Activated T-cell treated with anti-CD3 and anti-CD28 coated beads for 4 hours (primary cell): ENCODE data around the gene ABHD8.
"Not testable (repeated sequence)": the region's sequence is repeated elsewhere in the genome, so short reads cannot be mapped to it uniquely, and the experiment has no call there.

Experiments
- DNase-seq: peaks from one replicate; pipeline ENCODE4 v3.0.0-alpha.2; 2020

ABHD8 gene

GRCh38 chr19:17320435-17320834 lies 17.2 kb upstream of the ABHD8 start:
- DNase-seq, result no peak

- no peak for DNase-seq
Observed at GRCh38 chr19:17319473-17320238, 16.4 kb upstream of the ABHD8 start.

DNA sequence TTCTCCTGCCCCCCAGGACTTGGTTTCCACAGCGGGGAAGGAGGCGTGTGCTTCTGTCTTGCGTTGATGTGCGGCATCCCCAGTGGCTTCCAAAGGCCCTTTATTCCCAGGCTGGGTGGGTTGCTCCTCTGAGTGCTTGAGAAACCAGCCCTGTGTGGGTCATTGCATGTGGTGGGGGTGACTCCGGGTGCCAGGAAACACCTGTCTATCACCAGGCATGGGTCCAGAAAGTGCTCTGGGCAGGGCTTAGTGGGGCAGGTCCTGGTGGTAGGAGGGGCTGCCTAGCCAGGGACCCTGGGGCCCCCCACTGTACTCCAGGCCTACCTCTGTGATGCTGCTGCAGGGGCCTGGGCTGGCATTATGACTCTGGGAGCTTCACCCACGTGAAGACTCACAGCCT lies 15.7 kb upstream of the ABHD8 start:
- DNase-seq, result no peak

GRCh38 chr19:17314007-17314593 lies 10.9 kb upstream of the ABHD8 start:
- DNase-seq, result no peak

GRCh38 chr19:17312189-17313113 lies 9.2 kb upstream of the ABHD8 start:
- DNase-seq, result no peak

DNA sequence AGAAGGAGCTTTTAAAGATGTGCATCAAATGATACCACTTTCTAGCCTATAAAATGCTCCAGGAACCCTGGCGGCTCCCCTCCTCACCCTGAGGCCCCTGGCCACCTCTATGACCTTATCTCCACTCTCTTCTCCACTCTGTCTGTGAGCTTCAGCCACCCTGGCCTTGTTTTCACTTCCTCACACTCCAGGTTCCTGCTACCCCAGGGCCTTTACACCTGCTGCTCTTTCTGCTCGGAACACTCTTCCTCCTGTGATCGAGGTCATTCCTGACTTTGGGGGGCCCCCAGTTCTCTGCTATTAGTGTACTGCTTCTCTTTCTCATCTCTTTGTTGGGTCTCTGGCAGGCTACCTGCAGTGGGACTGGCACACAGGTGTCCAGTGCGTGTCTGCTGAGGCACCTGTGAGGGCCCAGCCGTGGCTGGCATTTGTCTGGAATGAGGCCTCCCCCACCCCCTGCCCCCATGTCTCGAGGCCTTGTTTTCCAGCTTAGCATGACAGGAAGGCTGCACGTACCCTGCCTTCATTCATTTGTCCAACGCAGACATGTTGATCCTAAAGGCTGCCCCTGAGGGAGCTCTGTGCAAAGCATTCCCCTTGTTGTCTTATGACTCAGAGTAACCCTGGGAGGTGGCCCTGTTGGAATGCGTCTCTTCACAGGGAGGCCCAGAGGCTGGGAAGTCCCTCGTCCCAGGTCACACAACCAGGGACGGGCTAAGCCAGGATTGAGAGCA lies 8.4 kb upstream of the ABHD8 start:
- no peak for DNase-seq

DNA sequence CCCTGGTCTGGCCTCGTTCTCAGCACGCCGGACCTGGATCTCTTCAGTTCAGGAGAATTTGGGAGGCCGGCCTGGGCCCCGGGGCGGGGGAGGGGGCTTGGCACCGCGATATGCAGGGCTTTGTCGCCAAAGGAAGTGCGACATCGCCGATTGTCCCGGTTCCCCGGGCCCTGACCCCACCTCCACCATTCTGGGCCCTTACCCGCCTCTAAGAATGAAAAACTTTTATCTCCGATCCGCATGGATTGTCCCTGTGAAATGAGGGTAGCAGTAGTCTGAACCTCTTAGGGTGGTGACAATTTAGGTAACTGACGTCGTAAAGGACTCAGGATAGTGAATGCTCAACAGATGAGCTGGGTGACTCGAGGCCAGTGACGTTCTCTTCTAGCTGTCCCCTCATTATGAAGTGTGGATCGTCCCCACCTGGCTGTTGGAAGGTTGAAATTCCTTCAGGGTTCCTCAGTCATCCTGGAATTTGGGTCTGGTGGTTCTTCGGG lies 6.8 kb upstream of the ABHD8 start:
- no peak for DNase-seq

DNA sequence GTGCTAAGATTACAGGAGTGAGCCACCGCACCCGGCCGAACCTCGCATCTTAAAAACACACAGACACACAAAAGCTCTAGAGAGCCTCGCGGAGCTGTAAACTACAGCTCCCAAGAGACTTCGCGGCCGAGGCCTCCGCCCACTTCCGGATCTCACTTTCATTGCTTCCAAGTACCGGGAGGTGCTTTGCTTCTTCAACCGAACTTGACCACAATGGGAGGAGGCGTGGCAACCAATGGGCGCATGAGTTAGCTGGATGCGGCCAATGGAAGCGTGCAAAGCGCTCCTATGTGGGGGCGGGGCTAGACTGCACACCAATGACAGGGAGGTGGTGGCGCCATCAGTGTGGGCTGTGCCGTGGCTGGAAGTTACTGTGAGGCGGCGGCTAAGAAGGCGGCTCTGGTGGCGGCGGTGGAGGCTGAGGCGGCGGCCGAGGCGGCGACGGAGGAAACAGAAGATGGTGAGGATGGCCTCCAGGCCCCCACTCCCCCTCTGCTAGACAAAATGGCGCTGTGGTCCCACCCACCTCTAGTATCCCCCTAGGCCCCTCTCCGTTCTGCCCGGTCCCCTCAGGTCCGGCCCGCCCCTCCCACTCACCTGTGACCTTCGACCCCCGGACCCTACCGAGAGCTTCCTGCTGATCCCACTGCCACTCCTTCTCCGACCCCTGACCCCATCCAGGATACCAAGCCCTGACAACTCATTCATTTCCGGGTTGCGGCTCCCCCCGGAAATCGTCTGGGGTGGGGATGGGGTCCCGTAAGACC lies 6.2 kb upstream of the ABHD8 start, which contains the start of gene DDA1:
Gene DDA1, plus strand, starts transcription at position 366 of the 767 bp plus-strand sequence. Its CDS starts 92 bp downstream, at position 458.
- DNase-seq, result peak; percentile 97

- no peak for DNase-seq
Observed at GRCh38 chr19:17307876-17308377, 4.7 kb upstream of the ABHD8 start.

DNA sequence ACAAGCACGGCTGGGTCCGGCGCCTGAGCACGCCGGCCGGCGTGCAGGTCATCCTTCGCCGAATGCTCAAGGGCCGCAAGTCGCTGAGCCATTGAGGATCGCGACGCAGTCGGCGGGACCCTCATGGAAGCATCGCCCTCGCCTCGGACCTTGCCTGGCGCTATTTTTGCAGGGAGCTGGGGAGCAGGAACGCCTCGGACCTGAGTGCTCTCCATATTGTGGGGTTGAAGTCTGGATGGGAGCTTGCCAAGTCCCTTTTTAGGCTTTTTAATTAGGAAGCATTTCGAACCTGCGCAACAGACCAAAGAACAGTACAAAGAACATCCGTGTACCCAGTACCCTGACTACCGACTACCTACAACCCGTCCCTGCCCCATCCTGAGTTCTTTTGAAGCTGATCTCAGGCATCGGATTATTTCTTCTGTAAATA lies 3.1 kb upstream of the ABHD8 start:
- DNase-seq, result no peak

DNA sequence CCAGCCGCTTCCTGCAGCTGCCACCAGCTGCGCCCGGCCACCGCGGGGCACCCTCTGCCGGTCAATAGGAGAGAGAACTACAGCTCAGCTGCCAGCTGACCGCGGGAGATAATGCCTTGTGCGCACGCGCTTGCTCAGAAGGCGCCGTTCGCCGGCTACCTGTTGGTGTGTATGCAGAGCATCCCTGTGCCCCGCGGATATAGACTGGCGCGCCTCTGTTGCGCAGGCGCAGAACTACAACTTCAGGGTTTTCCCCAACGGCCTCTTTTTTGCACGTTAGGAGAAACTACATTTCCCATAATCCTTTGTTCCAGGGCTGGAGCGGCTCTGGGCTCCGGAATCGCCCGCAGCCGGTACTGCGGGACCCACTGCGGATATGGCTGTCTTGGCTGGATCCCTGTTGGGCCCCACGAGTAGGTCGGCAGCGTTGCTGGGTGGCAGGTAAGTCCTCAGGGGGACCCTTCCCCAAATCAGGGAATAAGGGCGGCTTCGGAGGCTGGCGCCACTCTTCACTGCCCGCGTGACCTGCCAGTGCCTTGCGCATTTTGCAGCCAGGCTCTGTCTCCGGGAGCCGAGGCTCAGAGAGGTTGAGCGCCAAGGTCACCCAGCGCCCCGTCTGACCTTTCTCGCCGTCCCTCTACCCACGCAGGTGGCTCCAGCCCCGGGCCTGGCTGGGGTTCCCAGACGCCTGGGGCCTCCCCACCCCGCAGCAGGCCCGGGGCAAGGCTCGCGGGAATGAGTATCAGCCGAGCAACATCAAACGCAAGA lies 2.5 kb upstream of the ABHD8 start, which contains the start of gene MRPL34:
Gene MRPL34, plus strand, starts transcription at position 356 of the 768 bp plus-strand sequence. Its CDS starts 21 bp downstream, at position 377.
- DNase-seq, result peak; percentile 83

DNA sequence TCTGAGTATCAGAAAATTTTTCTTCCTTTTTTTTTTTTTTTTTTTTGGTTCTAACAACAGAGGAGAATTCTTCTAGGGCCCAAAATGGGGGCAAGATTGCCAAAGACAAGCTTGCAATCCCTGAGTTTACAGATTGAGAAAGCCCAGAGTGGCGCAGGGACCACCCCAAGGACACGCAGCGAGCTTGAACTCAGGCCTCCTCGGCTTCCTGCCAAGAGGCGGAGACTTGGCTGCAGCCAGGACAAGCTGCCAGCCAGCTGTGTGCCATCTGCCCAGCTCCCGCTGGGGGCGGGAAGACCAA lies 1.9 kb upstream of the ABHD8 start:
- no peak for DNase-seq

- DNase-seq, result no peak
Observed at GRCh38 chr19:17304386-17305215, 1.4 kb upstream of the ABHD8 start.

DNA sequence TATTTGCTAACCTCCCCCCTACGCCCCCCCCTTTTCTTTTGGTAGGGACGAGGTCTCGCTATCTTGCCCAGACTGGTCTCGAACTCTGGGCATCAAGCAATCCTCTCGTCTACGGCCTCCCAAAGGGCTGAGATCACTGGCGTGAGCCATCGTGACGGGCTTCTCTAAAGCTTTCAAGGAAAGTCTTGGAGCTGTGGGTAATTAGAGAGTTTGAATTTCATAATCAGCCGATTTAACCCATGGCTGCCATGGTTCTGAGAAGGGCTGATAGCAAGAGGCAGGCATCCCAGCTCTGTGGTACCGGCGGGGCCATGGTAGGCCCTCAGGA lies 679 bp upstream of the ABHD8 start:
- no peak for DNase-seq

DNA sequence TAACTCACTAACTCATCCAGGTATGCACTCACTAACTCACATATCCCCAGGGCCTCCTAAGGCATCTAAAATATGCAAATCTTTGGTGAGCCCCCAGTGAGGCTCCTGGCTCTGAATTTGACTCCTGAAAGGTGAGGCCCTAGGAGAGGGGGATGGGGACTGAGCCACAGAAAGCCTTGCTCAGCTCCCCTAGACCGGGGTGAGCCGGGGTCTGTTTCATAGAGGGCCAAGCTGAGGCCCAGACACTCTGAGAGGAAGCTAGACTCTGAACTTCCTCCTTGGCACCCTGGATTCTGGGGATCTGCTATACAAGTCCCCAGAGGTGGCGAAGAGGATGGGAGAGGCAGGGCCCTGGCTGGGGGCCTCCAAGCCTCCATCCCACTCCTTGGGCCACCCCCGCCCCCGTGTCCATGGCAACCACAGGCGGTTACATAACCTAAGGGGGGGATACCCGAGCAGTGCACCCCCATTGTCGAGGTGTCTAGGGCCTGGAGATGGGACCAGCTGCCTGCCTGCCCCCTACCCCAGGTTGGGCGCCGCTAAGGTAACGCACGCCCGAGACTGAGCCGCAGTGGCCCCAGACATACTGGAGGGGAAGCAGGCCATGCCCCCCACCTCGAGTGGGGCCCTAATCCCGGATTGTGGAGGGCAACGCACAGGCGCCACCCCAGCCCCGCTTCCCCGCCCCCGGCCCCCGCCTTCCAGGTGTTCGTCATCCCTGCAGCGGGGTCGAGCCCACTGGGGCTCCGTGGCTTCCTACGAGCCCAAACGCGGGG lies 646 bp downstream of the ABHD8 start:
- DNase-seq, result peak; percentile 34

- no peak for DNase-seq
Observed at GRCh38 chr19:17300992-17301619, 2.1 kb downstream of the ABHD8 start.

GRCh38 chr19:17296976-17297375 lies 6.2 kb downstream of the ABHD8 start:
- DNase-seq, result no peak

GRCh38 chr19:17296273-17296672 lies 7.0 kb downstream of the ABHD8 start:
- DNase-seq, result no peak

- DNase-seq, result not testable (repeated sequence)
Observed at GRCh38 chr19:17295551-17295950, 7.7 kb downstream of the ABHD8 start.
